ENCODE measurements around the gene SLC10A7.

GRCh38 chr4:146271466-146271865, 250.3 kb downstream of the SLC10A7 start:
- TF ChIP-seq POLR2A (IDR thresholded peaks at IDR 0.05) (no peak), CTCF (IDR thresholded peaks at IDR 0.05) (no peak)
